NT2/D1 (cell line): Measurements from ENCODE around the gene REV3L.

ENCODE experiments used
- DNase-seq: peaks from one replicate; pipeline ENCODE4 v3.0.0-alpha.2; 2011; ENCODE audit warnings: low read depth, low spot score
- H3K27me3 ChIP-seq: 2 replicates; pipeline ENCODE4 v1.6.0; 2011; ENCODE audit warnings: mild to moderate bottlenecking; ENCODE audit not compliant: insufficient read length, insufficient read depth
- H3K36me3 ChIP-seq: 2 replicates; pipeline ENCODE4 v1.6.1; 2011; ENCODE audit warnings: mild to moderate bottlenecking, low read length, mixed read lengths; ENCODE audit not compliant: insufficient read depth, insufficient read length
- H3K4me1 ChIP-seq: 2 replicates; pipeline ENCODE4 v1.5.1; 2011; ENCODE audit not compliant: insufficient read depth, insufficient read length
- H3K4me3 ChIP-seq: 2 replicates; pipeline ENCODE4 v1.5.1; 2011; ENCODE audit warnings: low read depth; ENCODE audit not compliant: insufficient read length
- H3K9ac ChIP-seq: 2 replicates; pipeline ENCODE4 v1.6.0; 2011; ENCODE audit warnings: low read depth; ENCODE audit not compliant: insufficient read length
- H3K9me3 ChIP-seq: 2 replicates; pipeline ENCODE4 v1.5.1; 2011; ENCODE audit warnings: mild to moderate bottlenecking, low read length; ENCODE audit not compliant: insufficient read depth
- SUZ12 ChIP-seq: IDR thresholded peaks from 2 replicates; pipeline ENCODE4 v1.6.1; 2011; ENCODE audit not compliant: insufficient read length, insufficient read depth; ENCODE audit errors: extremely low read depth
- YY1 ChIP-seq: IDR thresholded peaks from 2 replicates; pipeline ENCODE4 v1.6.1; 2011; ENCODE audit not compliant: insufficient read length, insufficient read depth
- ZNF274 ChIP-seq: IDR thresholded peaks from 2 replicates; pipeline ENCODE4 v1.6.1; 2011; ENCODE audit warnings: mild to moderate bottlenecking, low read depth, low read length

REV3L gene

DNA sequence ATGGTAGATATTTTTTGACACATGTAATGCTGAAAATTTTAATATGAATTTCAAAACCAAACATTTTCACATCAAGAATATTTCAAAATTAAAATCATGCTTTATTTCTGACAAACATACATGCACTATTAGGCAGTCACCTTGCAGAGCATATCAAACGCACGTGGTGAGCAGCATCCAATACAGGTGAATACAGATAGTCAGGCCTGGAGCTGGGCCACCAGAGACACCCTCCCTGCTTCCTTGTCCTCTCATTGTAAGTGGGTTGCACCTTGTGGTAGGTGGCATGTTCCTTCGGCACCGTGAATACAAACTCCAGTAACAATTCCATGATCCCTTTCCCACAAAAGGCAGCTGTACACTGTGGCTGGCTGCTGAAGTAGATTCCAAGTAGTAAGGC lies 8.9 kb downstream of the REV3L start:
- DNase-seq, result no peak
- no peaks in the 10 kb centered on the region for H3K4me1 ChIP-seq
- peaks cover 9% of the 10 kb centered on the region for H3K27me3 ChIP-seq
- no peak overlapping the region for H3K4me3 ChIP-seq
- no peaks in the 10 kb centered on the region for H3K36me3 ChIP-seq
- no peak overlapping the region for H3K9ac ChIP-seq
- H3K9me3 ChIP-seq, result no peaks in the 10 kb centered on the region
- TF ChIP-seq YY1 (no peak), SUZ12 (no peak), ZNF274 (no peak)

DNA sequence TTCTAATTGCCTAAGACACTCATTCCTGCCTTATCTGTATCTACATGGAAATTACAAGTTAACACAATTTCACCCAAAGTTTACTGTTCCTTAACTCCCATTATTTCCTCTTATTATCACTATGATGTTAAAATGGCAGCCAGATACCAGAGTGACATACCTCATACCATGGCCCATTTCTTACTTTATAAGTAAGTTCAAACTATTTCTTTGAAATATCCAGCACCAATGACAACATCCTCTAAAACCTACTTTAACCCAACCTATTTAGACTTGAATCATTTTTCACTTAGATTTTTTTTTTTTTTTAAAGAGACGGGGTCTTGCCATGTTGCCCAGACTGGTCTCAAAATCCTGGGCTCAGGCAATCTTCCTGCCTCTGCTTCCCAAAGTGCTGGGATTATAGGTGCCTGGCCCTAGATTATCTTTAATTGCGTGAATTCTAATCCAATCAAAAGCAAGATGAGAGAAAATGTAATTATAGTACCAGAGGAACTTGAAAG lies 10.0 kb downstream of the REV3L start:
- H3K4me1 ChIP-seq, result no peaks in the 10 kb centered on the region
- peaks cover 7% of the 10 kb centered on the region for H3K27me3 ChIP-seq
- H3K9me3 ChIP-seq, result no peaks in the 10 kb centered on the region
- H3K4me3 ChIP-seq, result no peak overlapping the region
- no peak for TF ChIP-seq ZNF274
- no peak for TF ChIP-seq YY1
- TF ChIP-seq SUZ12, result no peak
- DNase-seq, result no peak
- no peak overlapping the region for H3K9ac ChIP-seq
- no peaks in the 10 kb centered on the region for H3K36me3 ChIP-seq

DNA sequence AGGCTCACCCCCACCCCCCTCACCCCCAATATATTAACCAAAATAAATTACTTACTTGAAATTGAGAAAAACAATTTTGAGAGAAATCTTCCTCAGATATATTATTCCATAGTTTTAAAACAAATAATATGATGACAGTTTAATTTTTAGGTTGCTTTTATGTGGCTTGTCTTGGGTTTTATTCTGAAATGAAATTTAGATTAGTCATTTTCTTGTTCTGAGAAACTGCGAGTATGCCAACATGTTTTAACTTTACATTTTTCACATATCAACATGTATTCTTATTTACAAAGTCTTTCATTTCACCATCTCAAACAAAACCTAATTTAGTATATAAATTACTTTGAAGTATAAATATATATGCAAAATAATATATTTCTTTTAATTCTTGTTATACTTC lies 11.1 kb downstream of the REV3L start:
- Histone ChIP-seq H3K9me3 (no peaks in the 10 kb centered on the region), H3K27me3 (no peaks in the 10 kb centered on the region), H3K4me1 (no peaks in the 10 kb centered on the region), H3K4me3 (no peak overlapping the region), H3K36me3 (no peaks in the 10 kb centered on the region), H3K9ac (no peak overlapping the region)
- TF ChIP-seq ZNF274 (no peak), YY1 (no peak)
- no peak for DNase-seq

DNA sequence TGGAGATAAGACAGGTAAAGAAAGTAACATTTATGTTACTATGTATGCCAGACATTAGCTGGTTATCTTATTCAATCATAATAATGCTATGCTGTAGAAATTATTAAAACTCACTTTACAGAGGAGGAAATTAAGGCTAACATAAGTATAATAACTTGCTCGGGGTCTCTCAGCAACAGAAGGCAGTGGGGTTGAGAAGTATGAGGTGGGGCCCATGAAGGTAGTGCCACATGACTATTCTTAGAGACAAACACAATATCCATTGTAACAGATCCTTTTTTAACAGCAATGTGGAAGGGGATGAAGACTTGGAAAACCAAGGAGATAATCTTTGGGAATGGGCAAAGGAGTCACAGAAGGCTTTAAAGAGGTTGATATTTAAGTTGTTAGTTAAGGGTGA lies 11.5 kb downstream of the REV3L start:
- no peak for TF ChIP-seq ZNF274
- no peak for TF ChIP-seq SUZ12
- no peak for TF ChIP-seq YY1
- Histone ChIP-seq H3K36me3 (no peaks in the 10 kb centered on the region), H3K9ac (no peak overlapping the region), H3K27me3 (no peaks in the 10 kb centered on the region), H3K4me1 (no peaks in the 10 kb centered on the region), H3K4me3 (no peak overlapping the region), H3K9me3 (no peaks in the 10 kb centered on the region)
- no peak for DNase-seq

DNA sequence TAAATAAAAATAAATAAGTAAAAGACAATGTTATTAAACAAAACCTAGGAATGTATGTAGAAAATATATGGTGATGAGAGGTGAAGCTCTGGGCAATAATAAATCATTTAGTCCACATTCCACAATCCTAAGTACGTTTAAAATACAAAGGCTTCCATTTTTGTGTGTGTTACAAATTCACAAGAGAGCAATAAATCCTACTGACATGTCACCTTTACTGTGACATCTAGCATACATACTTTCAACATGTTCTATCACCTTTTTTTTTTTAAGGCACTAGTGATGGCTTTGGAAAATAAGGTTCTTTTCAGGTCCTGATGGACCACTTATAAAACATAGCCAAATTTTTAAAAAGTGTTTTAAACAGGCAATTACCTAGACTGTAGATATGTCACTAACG lies 12.0 kb downstream of the REV3L start:
- Histone ChIP-seq H3K4me1 (no peaks in the 10 kb centered on the region), H3K4me3 (no peak overlapping the region), H3K9ac (no peak overlapping the region), H3K36me3 (no peaks in the 10 kb centered on the region), H3K27me3 (no peaks in the 10 kb centered on the region), H3K9me3 (no peaks in the 10 kb centered on the region)
- TF ChIP-seq ZNF274 (no peak), SUZ12 (no peak), YY1 (no peak)
- DNase-seq, result no peak

DNA sequence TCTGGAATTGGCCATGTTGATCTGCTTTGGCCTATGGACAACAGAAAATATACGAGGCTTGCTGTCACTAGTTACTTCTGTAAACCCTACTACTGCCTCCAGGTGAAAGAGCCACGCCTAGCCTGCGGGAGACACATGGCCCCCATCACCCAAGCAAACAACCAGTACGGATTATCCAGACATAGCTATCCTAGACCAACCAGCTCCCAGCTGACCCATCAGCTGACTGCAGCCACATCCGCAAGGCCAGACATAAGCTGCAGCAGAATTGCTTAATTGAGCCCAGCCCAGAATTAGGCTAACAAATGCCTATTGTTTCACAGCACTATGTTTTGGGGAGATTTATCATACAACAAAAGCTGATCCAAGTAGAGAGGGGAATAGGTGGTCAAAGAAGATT lies 13.5 kb downstream of the REV3L start:
- Histone ChIP-seq H3K4me1 (no peaks in the 10 kb centered on the region), H3K9ac (no peak overlapping the region), H3K9me3 (no peaks in the 10 kb centered on the region), H3K4me3 (no peak overlapping the region), H3K27me3 (no peaks in the 10 kb centered on the region), H3K36me3 (no peaks in the 10 kb centered on the region)
- TF ChIP-seq ZNF274 (no peak), SUZ12 (no peak), YY1 (no peak)
- no peak for DNase-seq

DNA sequence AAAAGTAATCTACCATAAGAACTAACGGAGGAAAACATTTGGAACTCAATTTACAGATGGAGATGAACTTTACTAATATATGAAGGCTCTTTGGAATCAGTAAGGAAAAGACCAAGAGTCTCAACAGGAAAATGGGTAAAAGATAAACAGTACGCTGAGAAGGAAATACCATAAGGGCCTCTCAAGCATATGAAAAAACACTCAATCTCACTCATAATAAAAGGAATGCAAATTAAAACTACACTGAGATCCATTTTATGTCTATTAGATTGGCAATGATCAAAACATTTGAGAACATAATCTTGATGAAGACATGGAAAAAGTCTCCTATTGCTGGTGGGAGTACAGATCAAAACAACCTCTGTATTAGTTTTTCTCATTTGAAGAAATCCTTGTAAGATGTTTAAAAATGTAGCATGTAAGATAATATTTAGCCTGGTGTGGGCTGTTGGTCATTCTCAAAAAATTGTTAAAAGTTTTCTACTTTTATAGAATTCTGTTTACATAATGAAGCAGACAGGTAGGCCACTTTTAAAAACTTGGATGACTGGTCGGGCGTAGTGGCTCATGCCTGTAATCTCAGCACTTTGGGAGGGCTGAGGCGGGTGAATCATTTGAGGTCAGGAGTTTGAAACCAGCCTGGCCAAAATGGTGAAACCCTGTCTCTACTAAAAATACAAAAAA lies 14.5 kb downstream of the REV3L start:
- DNase-seq, result no peak
- Histone ChIP-seq H3K9me3 (no peaks in the 10 kb centered on the region), H3K4me1 (no peaks in the 10 kb centered on the region), H3K9ac (no peak overlapping the region), H3K4me3 (no peak overlapping the region), H3K36me3 (no peaks in the 10 kb centered on the region), H3K27me3 (no peaks in the 10 kb centered on the region)
- TF ChIP-seq ZNF274 (no peak), SUZ12 (no peak), YY1 (no peak)

DNA sequence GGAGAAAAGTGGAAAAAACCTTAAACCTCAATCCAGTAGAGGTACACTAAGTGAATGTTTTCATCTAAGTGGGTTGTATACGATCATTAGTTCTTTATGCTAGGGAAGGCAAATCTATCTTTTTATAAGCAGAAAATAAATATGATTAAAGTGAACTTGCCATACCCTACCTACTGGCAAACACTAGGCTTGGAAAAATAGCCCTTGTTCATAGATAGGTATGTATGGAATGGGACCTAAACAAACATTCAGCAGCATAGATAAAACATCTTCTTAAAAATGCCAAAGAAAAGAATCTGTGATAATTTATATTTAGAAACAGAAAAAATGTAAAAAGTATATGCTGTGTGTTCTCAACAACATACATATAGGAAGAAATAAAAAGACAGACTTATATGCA lies 18.8 kb downstream of the REV3L start:
- Histone ChIP-seq H3K4me3 (no peak overlapping the region), H3K36me3 (no peaks in the 10 kb centered on the region), H3K4me1 (no peaks in the 10 kb centered on the region), H3K9ac (no peak overlapping the region), H3K27me3 (no peaks in the 10 kb centered on the region), H3K9me3 (no peaks in the 10 kb centered on the region)
- DNase-seq, result no peak
- TF ChIP-seq ZNF274 (no peak), SUZ12 (no peak), YY1 (no peak)
